NCI-H345 (cell line): ENCODE data around the gene GIMD1.
"Not testable (repeated sequence)": the region's sequence is repeated elsewhere in the genome, so short reads cannot be mapped to it uniquely, and the experiment has no call there.

Experiments
- DNase-seq: peaks from one replicate; lab custom pipeline; 2025; lab: John Stamatoyannopoulos, UW

Gene GIMD1

GRCh38 chr4:106368678-106369077, at the start of gene GIMD1:
Gene GIMD1 (minus strand): TSS chr4:106368778. CDS start chr4:106367435, 1,343 bp downstream.
- DNase-seq: no peak

- DNase-seq: no peak
Measured at GRCh38 chr4:106414366-106414765, 45.8 kb upstream of the GIMD1 start.

- DNase-seq: no peak
Measured at GRCh38 chr4:106409901-106410889, 41.6 kb upstream of the GIMD1 start.

- not testable (repeated sequence) for DNase-seq
Measured at GRCh38 chr4:106408004-106408403, 39.4 kb upstream of the GIMD1 start.

- DNase-seq: no peak
Measured at GRCh38 chr4:106401157-106401556, 32.6 kb upstream of the GIMD1 start.

- DNase-seq: not testable (repeated sequence)
Measured at GRCh38 chr4:106398898-106399297, 30.3 kb upstream of the GIMD1 start.

GRCh38 chr4:106395582-106395981, 27.0 kb upstream of the GIMD1 start:
- DNase-seq: no peak

GRCh38 chr4:106385853-106386393, 17.3 kb upstream of the GIMD1 start:
- no peak for DNase-seq

- DNase-seq: no peak
Measured at GRCh38 chr4:106384878-106385277, 16.3 kb upstream of the GIMD1 start.

GRCh38 chr4:106380179-106380578, 11.6 kb upstream of the GIMD1 start:
- DNase-seq: no peak

GRCh38 chr4:106373026-106373425, 4.4 kb upstream of the GIMD1 start:
- DNase-seq: no peak

GRCh38 chr4:106371161-106371560, 2.6 kb upstream of the GIMD1 start:
- no peak for DNase-seq

- no peak for DNase-seq
Measured at GRCh38 chr4:106370214-106370613, 1.6 kb upstream of the GIMD1 start.

- peak; percentile 0 for DNase-seq
Measured at GRCh38 chr4:106369456-106370060, 980 bp upstream of the GIMD1 start.

GRCh38 chr4:106367072-106367471, 1.5 kb downstream of the GIMD1 start:
- DNase-seq: no peak

GRCh38 chr4:106366026-106366425, 2.6 kb downstream of the GIMD1 start:
- DNase-seq: no peak

GRCh38 chr4:106365613-106366012, 3.0 kb downstream of the GIMD1 start:
- no peak for DNase-seq

GRCh38 chr4:106364282-106364681, 4.3 kb downstream of the GIMD1 start:
- no peak for DNase-seq

GRCh38 chr4:106362086-106362825, 6.3 kb downstream of the GIMD1 start:
- no peak for DNase-seq

- DNase-seq: no peak
Measured at GRCh38 chr4:106358899-106359298, 9.7 kb downstream of the GIMD1 start.

- no peak for DNase-seq
Measured at GRCh38 chr4:106355193-106355592, 13.4 kb downstream of the GIMD1 start.

GRCh38 chr4:106353786-106354185, 14.8 kb downstream of the GIMD1 start:
- no peak for DNase-seq
